GM13977 (cell line): Measurements from ENCODE around the gene BLOC1S6.

Experiments used
- DNase-seq: peaks from one replicate; pipeline ENCODE4 v3.0.0; 2012; ENCODE audit warnings: low spot score
- in situ Hi-C: fragments of 300-500 bp; cut with MboI; formaldehyde crosslinking; loops from one replicate; pipeline ENCODE4 v1.12.0; 2022; ENCODE audit warnings: low sequenced_read_pairs, low pct_unique_long_range_greater_than_20kb, mixed read lengths, inconsistent platforms; ENCODE audit not compliant: unreplicated experiment
- TF ChIP-seq, protein P1 (sequence below): IDR thresholded peaks from 2 replicates; pipeline ENCODE4 v1.5.1; 2012; ENCODE audit warnings: mild to moderate bottlenecking, control low read depth; ENCODE audit not compliant: insufficient read depth; ENCODE audit errors: extremely low read depth, missing control alignments

The BLOC1S6 gene

DNA sequence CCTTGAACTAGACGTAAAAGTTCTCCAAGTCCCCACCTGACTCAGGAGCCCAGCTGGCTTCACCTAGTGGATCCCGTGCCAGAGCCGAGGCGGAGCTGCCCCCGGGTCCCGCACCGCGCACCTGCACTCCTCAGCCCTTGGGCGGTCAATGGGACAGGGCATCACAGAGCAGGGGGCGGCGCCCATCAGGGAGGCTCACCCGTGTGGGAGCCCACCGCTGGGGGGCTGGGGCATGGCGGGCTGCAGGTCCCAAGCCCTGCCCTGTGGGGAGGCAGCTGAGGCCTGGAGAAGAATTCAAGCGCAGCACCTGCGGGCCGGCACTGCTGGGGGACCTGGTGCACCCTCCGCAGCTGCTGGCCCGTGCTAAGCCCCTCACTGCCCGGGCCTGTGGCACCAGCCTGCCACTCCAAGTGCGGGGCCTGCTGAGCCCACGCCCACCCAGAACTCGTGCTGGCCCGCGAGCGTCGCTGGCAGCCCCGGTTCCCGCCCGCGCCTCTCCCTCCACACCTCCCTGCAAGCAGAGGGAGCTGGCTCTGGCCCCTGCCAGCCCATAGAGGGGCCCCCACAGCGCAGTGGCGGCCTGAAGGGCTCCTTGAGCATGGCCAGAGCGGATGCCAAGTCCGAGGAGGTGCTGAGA is 63.8 kb downstream of the BLOC1S6 start:
- in situ Hi-C loops: no loop called here
- TF ChIP-seq, protein P1, sequence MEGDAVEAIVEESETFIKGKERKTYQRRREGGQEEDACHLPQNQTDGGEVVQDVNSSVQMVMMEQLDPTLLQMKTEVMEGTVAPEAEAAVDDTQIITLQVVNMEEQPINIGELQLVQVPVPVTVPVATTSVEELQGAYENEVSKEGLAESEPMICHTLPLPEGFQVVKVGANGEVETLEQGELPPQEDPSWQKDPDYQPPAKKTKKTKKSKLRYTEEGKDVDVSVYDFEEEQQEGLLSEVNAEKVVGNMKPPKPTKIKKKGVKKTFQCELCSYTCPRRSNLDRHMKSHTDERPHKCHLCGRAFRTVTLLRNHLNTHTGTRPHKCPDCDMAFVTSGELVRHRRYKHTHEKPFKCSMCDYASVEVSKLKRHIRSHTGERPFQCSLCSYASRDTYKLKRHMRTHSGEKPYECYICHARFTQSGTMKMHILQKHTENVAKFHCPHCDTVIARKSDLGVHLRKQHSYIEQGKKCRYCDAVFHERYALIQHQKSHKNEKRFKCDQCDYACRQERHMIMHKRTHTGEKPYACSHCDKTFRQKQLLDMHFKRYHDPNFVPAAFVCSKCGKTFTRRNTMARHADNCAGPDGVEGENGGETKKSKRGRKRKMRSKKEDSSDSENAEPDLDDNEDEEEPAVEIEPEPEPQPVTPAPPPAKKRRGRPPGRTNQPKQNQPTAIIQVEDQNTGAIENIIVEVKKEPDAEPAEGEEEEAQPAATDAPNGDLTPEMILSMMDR: no peak
- no peak for DNase-seq

DNA sequence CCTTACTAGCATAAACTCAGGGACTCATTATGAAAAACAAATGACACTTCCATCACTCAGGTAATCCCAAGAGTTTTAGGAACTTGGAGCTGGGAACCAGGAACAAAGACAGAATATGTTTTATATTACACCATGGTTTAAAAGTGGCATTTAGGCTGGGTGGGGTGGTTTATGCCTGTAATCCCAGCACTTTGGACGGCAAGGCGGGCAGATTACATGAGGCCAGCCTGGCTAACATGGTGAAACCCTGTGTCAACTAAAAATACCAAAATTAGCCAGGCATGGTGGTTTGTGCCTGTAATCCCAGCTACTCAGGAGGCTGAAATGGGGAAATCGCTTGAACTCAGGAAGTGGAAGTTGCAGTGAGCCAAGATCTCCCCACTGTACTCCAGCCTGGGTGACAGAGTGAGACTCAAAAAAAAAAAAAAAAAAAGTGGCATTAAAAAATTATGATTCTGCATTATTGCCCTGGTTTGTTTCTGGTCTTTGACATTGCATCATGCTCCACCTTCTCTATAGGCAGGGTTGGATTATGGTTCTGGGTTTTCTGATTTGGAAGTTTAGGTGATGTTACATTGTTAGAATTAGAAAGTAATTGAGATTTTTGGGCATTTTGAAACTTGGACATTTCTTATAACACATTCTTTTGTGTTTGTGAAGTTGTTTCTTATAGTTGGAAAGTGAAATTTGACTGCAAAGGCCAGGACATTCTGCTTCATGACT is 66.7 kb downstream of the BLOC1S6 start:
- no peak for DNase-seq
- TF ChIP-seq, protein P1: no peak
- in situ Hi-C loops: no loop called here

DNA sequence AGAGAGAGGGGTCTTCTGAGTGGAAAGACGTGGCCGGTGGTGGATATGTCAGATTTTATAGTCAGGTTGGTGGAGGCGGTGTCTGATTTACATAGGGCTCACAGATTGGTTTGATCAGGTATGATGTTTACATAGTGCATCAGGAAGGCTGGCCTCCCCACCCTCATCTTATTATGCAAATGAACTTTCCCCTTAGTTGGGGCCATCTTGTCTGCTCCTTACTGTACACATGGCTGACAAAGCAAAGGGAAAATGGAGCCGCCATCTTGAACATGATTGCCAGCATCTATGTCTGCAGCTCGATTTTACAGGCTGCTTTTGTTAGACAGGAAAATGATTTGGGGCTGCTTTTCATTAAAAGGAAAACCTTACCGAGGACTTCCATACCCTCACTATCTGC is 67.6 kb downstream of the BLOC1S6 start:
- in situ Hi-C loops: no loop called here
- TF ChIP-seq, protein P1: no peak
- no peak for DNase-seq

DNA sequence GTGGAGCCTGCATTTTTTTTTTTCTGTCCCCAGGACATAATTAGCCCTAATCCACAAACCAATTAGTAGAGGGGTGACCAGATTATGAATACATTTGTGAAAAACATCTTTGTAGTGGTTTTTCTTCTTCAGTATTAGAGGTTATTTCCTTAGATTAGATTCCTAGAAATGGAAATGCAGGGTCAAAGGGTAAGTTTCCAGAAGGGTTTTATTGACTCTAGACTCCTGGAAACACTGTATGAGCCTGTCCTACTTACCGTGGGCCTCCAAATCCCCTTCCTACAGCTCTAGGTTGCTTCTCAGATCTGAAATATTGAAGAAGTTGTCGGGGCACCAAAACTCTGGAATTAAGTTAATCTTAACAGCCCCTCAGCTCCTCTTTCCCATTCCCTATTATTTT is 70.1 kb downstream of the BLOC1S6 start:
- TF ChIP-seq, protein P1: no peak
- no peak for DNase-seq
- in situ Hi-C loops: no loop called here

DNA sequence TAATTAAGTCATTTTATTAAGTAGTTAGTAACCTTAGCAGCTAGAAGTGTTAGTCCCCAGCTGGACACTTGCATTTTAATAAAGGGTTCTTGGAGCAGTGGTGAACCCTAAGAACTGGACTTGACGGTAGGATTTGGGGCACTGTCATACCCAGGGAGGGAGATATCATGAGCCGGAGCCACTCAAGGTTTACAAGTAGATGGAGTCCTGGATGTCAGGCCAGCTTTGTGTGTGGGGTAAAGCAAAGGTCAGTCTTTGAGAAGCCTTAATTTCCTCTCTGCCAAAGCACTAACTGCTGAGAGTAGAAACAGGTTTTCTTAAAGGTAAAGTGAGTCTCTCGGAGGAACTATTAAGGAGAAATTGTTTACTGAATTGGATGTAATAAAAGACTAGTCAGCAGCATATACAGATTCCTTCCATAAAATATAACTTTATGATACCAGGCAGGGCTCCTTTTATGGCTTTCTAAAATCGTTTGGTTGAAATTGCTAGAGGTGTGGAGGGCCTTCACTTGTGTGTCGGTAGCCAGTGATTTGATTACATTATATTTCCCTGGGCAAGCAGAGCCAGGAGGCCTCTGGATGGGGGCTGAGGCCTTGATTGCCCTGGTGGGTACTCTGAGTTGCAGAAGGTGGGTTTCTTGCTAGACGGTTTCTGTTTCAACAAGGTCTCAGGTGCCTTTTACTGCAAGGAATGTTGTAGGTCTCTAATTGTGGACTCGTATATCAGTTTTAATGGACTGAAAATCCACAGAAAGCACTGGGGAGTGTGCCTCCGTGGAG is 70.8 kb downstream of the BLOC1S6 start:
- no peak for DNase-seq
- TF ChIP-seq, protein P1: no peak
- in situ Hi-C loops: no loop called here
